ENCODE data around the gene ASB18.

The ASB18 gene

DNA sequence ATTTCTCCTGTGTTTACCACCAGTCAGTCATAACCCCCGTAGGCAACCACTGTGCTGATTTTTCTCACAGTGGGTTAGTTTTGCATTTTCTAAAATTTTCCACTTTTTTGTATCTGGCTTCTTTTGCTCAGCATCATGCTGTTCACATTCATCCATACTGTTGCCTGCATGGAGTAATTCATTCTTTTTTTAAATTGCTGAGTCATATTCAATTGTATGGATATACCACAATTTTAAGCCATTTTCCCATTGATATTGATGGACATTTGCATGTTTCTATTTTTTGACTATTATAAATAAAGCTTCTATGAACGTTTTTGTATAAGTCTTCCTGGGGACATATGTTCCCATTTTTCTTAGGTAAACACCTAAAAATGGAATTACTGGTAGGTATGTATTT lies 40.5 kb downstream of the ASB18 start:
- Histone ChIP-seq H3K36me3 (replicated peaks; ENCODE audit: insufficient read depth, low read length) (no peaks in the 10 kb centered on the region), H3K4me3 (ENCODE audit: low read length) (no peak overlapping the region), H3K79me2 (ENCODE audit: low read length) (no peaks in the 10 kb centered on the region), H4K20me1 (ENCODE audit: insufficient read depth, low read length) (no peaks in the 10 kb centered on the region), H3K9ac (ENCODE audit: low read length) (no peak overlapping the region), H3K27me3 (replicated peaks; ENCODE audit: insufficient read depth, low read length) (no peaks in the 10 kb centered on the region), H3K9me2 (replicated peaks; ENCODE audit: insufficient read depth, low read length) (no peaks in the 10 kb centered on the region), H3K4me2 (ENCODE audit: low read depth, low read length) (no peak overlapping the region), H2AFZ (ENCODE audit: low read length) (no peak overlapping the region), H3K9me3 (replicated peaks; ENCODE audit: insufficient read depth, low read length) (no peaks in the 10 kb centered on the region), H3K4me1 (ENCODE audit: low read length) (no peaks in the 10 kb centered on the region), H3F3A (ENCODE audit: insufficient read depth, low read length) (no peaks in the 10 kb centered on the region), H3K27ac (ENCODE audit: low read length) (no peak overlapping the region)
- no peak for TF ChIP-seq EZH2 (optimal IDR thresholded peaks at IDR 0.05; ENCODE audit: low read depth, low read length)
- TF ChIP-seq EZH2phosphoT487 (IDR thresholded peaks at IDR 0.05; ENCODE audit: low read length): no peak
- TF ChIP-seq, protein P1, sequence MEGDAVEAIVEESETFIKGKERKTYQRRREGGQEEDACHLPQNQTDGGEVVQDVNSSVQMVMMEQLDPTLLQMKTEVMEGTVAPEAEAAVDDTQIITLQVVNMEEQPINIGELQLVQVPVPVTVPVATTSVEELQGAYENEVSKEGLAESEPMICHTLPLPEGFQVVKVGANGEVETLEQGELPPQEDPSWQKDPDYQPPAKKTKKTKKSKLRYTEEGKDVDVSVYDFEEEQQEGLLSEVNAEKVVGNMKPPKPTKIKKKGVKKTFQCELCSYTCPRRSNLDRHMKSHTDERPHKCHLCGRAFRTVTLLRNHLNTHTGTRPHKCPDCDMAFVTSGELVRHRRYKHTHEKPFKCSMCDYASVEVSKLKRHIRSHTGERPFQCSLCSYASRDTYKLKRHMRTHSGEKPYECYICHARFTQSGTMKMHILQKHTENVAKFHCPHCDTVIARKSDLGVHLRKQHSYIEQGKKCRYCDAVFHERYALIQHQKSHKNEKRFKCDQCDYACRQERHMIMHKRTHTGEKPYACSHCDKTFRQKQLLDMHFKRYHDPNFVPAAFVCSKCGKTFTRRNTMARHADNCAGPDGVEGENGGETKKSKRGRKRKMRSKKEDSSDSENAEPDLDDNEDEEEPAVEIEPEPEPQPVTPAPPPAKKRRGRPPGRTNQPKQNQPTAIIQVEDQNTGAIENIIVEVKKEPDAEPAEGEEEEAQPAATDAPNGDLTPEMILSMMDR (IDR thresholded peaks at IDR 0.05; ENCODE audit: low read length): no peak
- no peak for DNase-seq

DNA sequence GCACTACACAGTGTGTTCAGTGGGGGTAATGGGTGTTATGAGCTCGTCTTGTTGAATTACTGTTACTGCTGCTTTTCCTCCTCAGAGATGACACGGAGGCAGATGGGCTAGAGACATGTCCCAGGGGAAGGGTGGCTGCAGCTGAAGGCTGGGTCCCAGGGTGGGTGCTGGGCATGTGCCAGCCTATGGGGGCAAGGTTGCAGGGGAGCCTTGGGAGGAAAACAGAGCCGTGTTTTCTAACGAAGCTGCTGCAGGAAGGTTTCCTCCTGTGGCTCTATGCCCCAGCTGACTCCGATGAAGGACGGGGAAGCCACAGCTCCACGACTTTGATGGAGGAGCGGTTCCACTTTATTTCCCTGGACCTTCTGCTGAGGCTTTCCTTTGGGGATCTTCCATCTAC lies 42.4 kb downstream of the ASB18 start:
- H4K20me1 ChIP-seq (ENCODE audit: insufficient read depth, low read length): no peaks in the 10 kb centered on the region
- H2AFZ ChIP-seq (ENCODE audit: low read length): no peak overlapping the region
- no peak overlapping the region for H3K27ac ChIP-seq (ENCODE audit: low read length)
- H3K4me2 ChIP-seq (ENCODE audit: low read depth, low read length): no peak overlapping the region
- no peaks in the 10 kb centered on the region for H3K27me3 ChIP-seq (replicated peaks; ENCODE audit: insufficient read depth, low read length)
- no peaks in the 10 kb centered on the region for H3K9me2 ChIP-seq (replicated peaks; ENCODE audit: insufficient read depth, low read length)
- no peak for DNase-seq
- H3K36me3 ChIP-seq (replicated peaks; ENCODE audit: insufficient read depth, low read length): no peaks in the 10 kb centered on the region
- H3K79me2 ChIP-seq (ENCODE audit: low read length): no peaks in the 10 kb centered on the region
- H3K9me3 ChIP-seq (replicated peaks; ENCODE audit: insufficient read depth, low read length): no peaks in the 10 kb centered on the region
- no peak overlapping the region for H3K9ac ChIP-seq (ENCODE audit: low read length)
- TF ChIP-seq EZH2phosphoT487 (IDR thresholded peaks at IDR 0.05; ENCODE audit: low read length) (no peak), EZH2 (optimal IDR thresholded peaks at IDR 0.05; ENCODE audit: low read depth, low read length) (no peak)
- TF ChIP-seq, protein P1 (IDR thresholded peaks at IDR 0.05; ENCODE audit: low read length): no peak
- H3K4me1 ChIP-seq (ENCODE audit: low read length): no peaks in the 10 kb centered on the region
- no peaks in the 10 kb centered on the region for H3F3A ChIP-seq (ENCODE audit: insufficient read depth, low read length)
- H3K4me3 ChIP-seq (ENCODE audit: low read length): no peak overlapping the region

GRCh38 chr2:236219411-236219810 lies 44.8 kb downstream of the ASB18 start:
- Histone ChIP-seq H3F3A (ENCODE audit: insufficient read depth, low read length) (no peaks in the 10 kb centered on the region), H3K27ac (ENCODE audit: low read length) (no peak overlapping the region), H3K4me3 (ENCODE audit: low read length) (no peak overlapping the region), H3K4me2 (ENCODE audit: low read depth, low read length) (no peak overlapping the region), H3K27me3 (replicated peaks; ENCODE audit: insufficient read depth, low read length) (no peaks in the 10 kb centered on the region), H3K36me3 (replicated peaks; ENCODE audit: insufficient read depth, low read length) (no peaks in the 10 kb centered on the region), H3K9me2 (replicated peaks; ENCODE audit: insufficient read depth, low read length) (no peaks in the 10 kb centered on the region), H3K4me1 (ENCODE audit: low read length) (no peaks in the 10 kb centered on the region), H2AFZ (ENCODE audit: low read length) (no peak overlapping the region), H3K9me3 (replicated peaks; ENCODE audit: insufficient read depth, low read length) (no peaks in the 10 kb centered on the region), H4K20me1 (ENCODE audit: insufficient read depth, low read length) (no peaks in the 10 kb centered on the region), H3K79me2 (ENCODE audit: low read length) (no peaks in the 10 kb centered on the region), H3K9ac (ENCODE audit: low read length) (no peak overlapping the region)
- no peak for DNase-seq
- TF ChIP-seq, protein P1 (IDR thresholded peaks at IDR 0.05; ENCODE audit: low read length): no peak
- no peak for TF ChIP-seq EZH2phosphoT487 (IDR thresholded peaks at IDR 0.05; ENCODE audit: low read length)
- no peak for TF ChIP-seq EZH2 (optimal IDR thresholded peaks at IDR 0.05; ENCODE audit: low read depth, low read length)
